ENCODE results near the gene MRPS27. TPM values are rescaled to one million over a fixed set of nuclear protein-coding genes. Genes with fewer than 3 reads are reported as not detected.

The MRPS27 gene
- total RNA-seq, 1 donor from 2014 or later, result 37.0 TPM

DNA sequence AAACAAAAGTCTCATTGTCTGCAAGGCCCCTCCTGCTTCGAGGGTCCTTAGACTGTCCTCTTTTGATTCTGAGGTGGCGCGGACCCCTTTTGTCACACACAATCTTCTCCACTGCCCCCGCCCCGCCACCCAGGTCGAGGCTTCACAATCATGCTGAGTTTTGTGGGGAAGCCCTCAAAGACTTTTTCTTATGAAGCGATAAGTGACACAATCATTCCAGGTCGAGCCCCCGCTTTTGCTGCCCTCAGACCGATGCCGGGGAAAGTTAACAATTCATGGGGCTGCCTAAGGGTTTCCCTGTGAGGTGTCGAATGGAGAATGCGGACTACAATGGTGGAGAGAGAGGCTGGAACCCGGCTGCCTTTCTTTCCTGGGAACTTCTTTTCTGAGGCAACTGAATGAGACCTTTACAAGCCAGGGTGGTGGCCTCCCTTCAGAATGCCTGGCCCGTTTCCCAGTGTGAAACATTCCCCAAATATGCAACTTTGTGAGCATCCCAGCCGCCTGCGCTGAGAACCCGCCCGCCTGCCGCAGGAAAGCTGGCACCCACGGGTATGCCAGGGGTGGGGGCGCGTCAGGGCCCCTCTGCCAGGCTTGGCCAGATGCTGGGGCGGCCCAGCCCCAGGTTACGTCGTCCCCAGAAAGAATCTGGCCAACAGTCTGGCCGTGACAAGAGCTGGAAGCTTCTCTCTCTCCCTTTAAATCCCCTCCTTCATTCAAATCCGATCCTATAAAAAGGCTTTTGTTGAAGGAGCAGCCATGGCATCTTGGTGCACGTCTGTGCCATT is 140.8 kb downstream of the MRPS27 start:
- DNase-seq (ENCODE audit: low read depth) (peak; percentile 90), FAIRE-seq (peak; percentile 78)
- Histone ChIP-seq H3K27ac (ENCODE audit: low read depth, low read length) (peak overlapping the region; percentile 94), H4K20me1 (ENCODE audit: insufficient read depth, low read length) (peaks cover 57% of the 10 kb centered on the region), H3K4me2 (ENCODE audit: low read length) (peak overlapping the region; percentile 81), H2AFZ (ENCODE audit: low read depth, low read length) (no peak overlapping the region), H3K36me3 (ENCODE audit: insufficient read depth, low read length) (peaks cover 19% of the 10 kb centered on the region), H3K79me2 (ENCODE audit: insufficient read depth, low read length) (peaks cover 86% of the 10 kb centered on the region), H3K9me3 (ENCODE audit: insufficient read depth, low read depth, low read length) (no peaks in the 10 kb centered on the region), H3K9ac (ENCODE audit: low read length) (peak overlapping the region; percentile 84), H3K4me3 (ENCODE audit: insufficient read depth, low read depth, low read length) (peak overlapping the region; percentile 31), H3K27me3 (ENCODE audit: insufficient read depth, low read length) (no peaks in the 10 kb centered on the region), H3K4me1 (ENCODE audit: insufficient read depth, low read length) (peaks cover 44% of the 10 kb centered on the region)
- no peak for TF ChIP-seq EZH2 (IDR thresholded peaks at IDR 0.05; ENCODE audit: insufficient read depth, low read length)
- TF ChIP-seq, protein P1, sequence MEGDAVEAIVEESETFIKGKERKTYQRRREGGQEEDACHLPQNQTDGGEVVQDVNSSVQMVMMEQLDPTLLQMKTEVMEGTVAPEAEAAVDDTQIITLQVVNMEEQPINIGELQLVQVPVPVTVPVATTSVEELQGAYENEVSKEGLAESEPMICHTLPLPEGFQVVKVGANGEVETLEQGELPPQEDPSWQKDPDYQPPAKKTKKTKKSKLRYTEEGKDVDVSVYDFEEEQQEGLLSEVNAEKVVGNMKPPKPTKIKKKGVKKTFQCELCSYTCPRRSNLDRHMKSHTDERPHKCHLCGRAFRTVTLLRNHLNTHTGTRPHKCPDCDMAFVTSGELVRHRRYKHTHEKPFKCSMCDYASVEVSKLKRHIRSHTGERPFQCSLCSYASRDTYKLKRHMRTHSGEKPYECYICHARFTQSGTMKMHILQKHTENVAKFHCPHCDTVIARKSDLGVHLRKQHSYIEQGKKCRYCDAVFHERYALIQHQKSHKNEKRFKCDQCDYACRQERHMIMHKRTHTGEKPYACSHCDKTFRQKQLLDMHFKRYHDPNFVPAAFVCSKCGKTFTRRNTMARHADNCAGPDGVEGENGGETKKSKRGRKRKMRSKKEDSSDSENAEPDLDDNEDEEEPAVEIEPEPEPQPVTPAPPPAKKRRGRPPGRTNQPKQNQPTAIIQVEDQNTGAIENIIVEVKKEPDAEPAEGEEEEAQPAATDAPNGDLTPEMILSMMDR (IDR thresholded peaks at IDR 0.05; ENCODE audit: insufficient read depth, low read depth, low read length), result no peak
- no peaks in the 10 kb centered on the region for H3K9me3 Mint-ChIP-seq (ENCODE audit: unreplicated experiment)
- H3K27me3 Mint-ChIP-seq (ENCODE audit: low read depth, unreplicated experiment), result no peaks in the 10 kb centered on the region
- H3K4me3 Mint-ChIP-seq (ENCODE audit: unreplicated experiment), result no peak overlapping the region
- H3K4me1 Mint-ChIP-seq (ENCODE audit: low read depth, unreplicated experiment), result peaks cover 32% of the 10 kb centered on the region
- H3K27ac Mint-ChIP-seq (ENCODE audit: unreplicated experiment), result peak overlapping the region; percentile 89
- peaks cover 23% of the 10 kb centered on the region for H3K36me3 Mint-ChIP-seq (ENCODE audit: low read depth, unreplicated experiment)

GRCh38 chr5:72177538-72177937 is 142.5 kb downstream of the MRPS27 start:
- Mint-ChIP-seq H3K4me1 (ENCODE audit: low read depth, unreplicated experiment) (peaks cover 27% of the 10 kb centered on the region), H3K27me3 (ENCODE audit: low read depth, unreplicated experiment) (no peaks in the 10 kb centered on the region), H3K27ac (ENCODE audit: unreplicated experiment) (no peak overlapping the region), H3K9me3 (ENCODE audit: unreplicated experiment) (no peaks in the 10 kb centered on the region), H3K36me3 (ENCODE audit: low read depth, unreplicated experiment) (peaks cover 17% of the 10 kb centered on the region), H3K4me3 (ENCODE audit: unreplicated experiment) (no peak overlapping the region)
- peaks cover 55% of the 10 kb centered on the region for H4K20me1 ChIP-seq (ENCODE audit: insufficient read depth, low read length)
- H2AFZ ChIP-seq (ENCODE audit: low read depth, low read length), result no peak overlapping the region
- no peaks in the 10 kb centered on the region for H3K27me3 ChIP-seq (ENCODE audit: insufficient read depth, low read length)
- H3K4me2 ChIP-seq (ENCODE audit: low read length), result no peak overlapping the region
- TF ChIP-seq, protein P1 (IDR thresholded peaks at IDR 0.05; ENCODE audit: insufficient read depth, low read depth, low read length), result no peak
- no peak for TF ChIP-seq EZH2 (IDR thresholded peaks at IDR 0.05; ENCODE audit: insufficient read depth, low read length)
- no peaks in the 10 kb centered on the region for H3K9me3 ChIP-seq (ENCODE audit: insufficient read depth, low read depth, low read length)
- H3K9ac ChIP-seq (ENCODE audit: low read length), result no peak overlapping the region
- peaks cover 15% of the 10 kb centered on the region for H3K36me3 ChIP-seq (ENCODE audit: insufficient read depth, low read length)
- no peak overlapping the region for H3K4me3 ChIP-seq (ENCODE audit: insufficient read depth, low read depth, low read length)
- H3K27ac ChIP-seq (ENCODE audit: low read depth, low read length), result no peak overlapping the region
- peaks cover 86% of the 10 kb centered on the region for H3K79me2 ChIP-seq (ENCODE audit: insufficient read depth, low read length)
- H3K4me1 ChIP-seq (ENCODE audit: insufficient read depth, low read length), result peaks cover 28% of the 10 kb centered on the region
- DNase-seq (ENCODE audit: low read depth) (no peak), FAIRE-seq (no peak)

DNA sequence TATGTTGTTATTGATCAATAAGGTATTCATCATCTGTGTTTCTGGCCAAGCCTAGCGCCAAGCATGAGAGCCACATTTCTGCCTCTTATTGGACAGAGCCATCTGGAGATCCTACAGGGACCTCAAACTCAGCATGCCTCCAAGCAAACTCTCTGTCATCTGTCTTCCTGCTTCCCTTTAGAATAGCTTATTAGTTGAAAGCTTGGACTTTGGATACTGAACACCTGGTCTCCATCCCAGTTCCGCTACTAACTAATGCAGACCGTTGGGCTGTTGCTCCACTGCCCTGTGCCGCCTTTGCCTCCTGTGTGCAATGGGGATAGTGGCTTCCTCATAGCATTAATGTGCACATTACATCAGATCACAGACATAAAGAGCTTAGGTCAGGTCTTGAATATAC is 147.3 kb downstream of the MRPS27 start:
- Mint-ChIP-seq H3K27ac (ENCODE audit: unreplicated experiment) (no peak overlapping the region), H3K9me3 (ENCODE audit: unreplicated experiment) (no peaks in the 10 kb centered on the region), H3K36me3 (ENCODE audit: low read depth, unreplicated experiment) (peaks cover 13% of the 10 kb centered on the region), H3K27me3 (ENCODE audit: low read depth, unreplicated experiment) (no peaks in the 10 kb centered on the region), H3K4me1 (ENCODE audit: low read depth, unreplicated experiment) (peaks cover 6% of the 10 kb centered on the region), H3K4me3 (ENCODE audit: unreplicated experiment) (no peak overlapping the region)
- Histone ChIP-seq H3K4me1 (ENCODE audit: insufficient read depth, low read length) (peaks cover 5% of the 10 kb centered on the region), H4K20me1 (ENCODE audit: insufficient read depth, low read length) (peaks cover 77% of the 10 kb centered on the region), H3K4me3 (ENCODE audit: insufficient read depth, low read depth, low read length) (no peak overlapping the region), H3K36me3 (ENCODE audit: insufficient read depth, low read length) (peaks cover 21% of the 10 kb centered on the region), H3K27ac (ENCODE audit: low read depth, low read length) (no peak overlapping the region), H3K9me3 (ENCODE audit: insufficient read depth, low read depth, low read length) (no peaks in the 10 kb centered on the region), H2AFZ (ENCODE audit: low read depth, low read length) (no peak overlapping the region), H3K27me3 (ENCODE audit: insufficient read depth, low read length) (no peaks in the 10 kb centered on the region), H3K4me2 (ENCODE audit: low read length) (no peak overlapping the region), H3K79me2 (ENCODE audit: insufficient read depth, low read length) (peaks cover 97% of the 10 kb centered on the region), H3K9ac (ENCODE audit: low read length) (no peak overlapping the region)
- TF ChIP-seq, protein P1 (IDR thresholded peaks at IDR 0.05; ENCODE audit: insufficient read depth, low read depth, low read length), result no peak
- TF ChIP-seq EZH2 (IDR thresholded peaks at IDR 0.05; ENCODE audit: insufficient read depth, low read length), result no peak
- no peak for FAIRE-seq
- DNase-seq (ENCODE audit: low read depth), result no peak
